Measurements from ENCODE around the gene PGK2.

- TF ChIP-seq CTCF (conservative IDR thresholded peaks at IDR 0.05; ENCODE audit: low read depth in 2 of 2) (no peak), EZH2 (IDR thresholded peaks at IDR 0.05; ENCODE audit: low read depth, unreplicated experiment) (no peak), NANOG (IDR thresholded peaks at IDR 0.05; ENCODE audit: borderline replicate concordance) (no peak)
- TF ChIP-seq, protein P1, sequence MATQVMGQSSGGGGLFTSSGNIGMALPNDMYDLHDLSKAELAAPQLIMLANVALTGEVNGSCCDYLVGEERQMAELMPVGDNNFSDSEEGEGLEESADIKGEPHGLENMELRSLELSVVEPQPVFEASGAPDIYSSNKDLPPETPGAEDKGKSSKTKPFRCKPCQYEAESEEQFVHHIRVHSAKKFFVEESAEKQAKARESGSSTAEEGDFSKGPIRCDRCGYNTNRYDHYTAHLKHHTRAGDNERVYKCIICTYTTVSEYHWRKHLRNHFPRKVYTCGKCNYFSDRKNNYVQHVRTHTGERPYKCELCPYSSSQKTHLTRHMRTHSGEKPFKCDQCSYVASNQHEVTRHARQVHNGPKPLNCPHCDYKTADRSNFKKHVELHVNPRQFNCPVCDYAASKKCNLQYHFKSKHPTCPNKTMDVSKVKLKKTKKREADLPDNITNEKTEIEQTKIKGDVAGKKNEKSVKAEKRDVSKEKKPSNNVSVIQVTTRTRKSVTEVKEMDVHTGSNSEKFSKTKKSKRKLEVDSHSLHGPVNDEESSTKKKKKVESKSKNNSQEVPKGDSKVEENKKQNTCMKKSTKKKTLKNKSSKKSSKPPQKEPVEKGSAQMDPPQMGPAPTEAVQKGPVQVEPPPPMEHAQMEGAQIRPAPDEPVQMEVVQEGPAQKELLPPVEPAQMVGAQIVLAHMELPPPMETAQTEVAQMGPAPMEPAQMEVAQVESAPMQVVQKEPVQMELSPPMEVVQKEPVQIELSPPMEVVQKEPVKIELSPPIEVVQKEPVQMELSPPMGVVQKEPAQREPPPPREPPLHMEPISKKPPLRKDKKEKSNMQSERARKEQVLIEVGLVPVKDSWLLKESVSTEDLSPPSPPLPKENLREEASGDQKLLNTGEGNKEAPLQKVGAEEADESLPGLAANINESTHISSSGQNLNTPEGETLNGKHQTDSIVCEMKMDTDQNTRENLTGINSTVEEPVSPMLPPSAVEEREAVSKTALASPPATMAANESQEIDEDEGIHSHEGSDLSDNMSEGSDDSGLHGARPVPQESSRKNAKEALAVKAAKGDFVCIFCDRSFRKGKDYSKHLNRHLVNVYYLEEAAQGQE (IDR thresholded peaks at IDR 0.05; ENCODE audit: unreplicated experiment), result no peak
These were observed 43.7 kb downstream of the PGK2 start for GRCh38 chr6:49743429-49743828.

Measured in GM23338 (cell line).